Calu3 (cell line): Measurements from ENCODE around the gene TSPAN4. TPM values are rescaled to one million over a fixed set of nuclear protein-coding genes. Genes with fewer than 3 reads are reported as not detected.

Source experiments
- BruUV-seq: library from RNA; stranded (reverse); fragments of 400-500 nt; replicated peaks from 2 replicates; lab custom pipeline; 2021; lab: Mats Ljungman, UMichigan
- CTCF ChIA-PET: fragments of 300-600 bp; sonication (Branson Sonifier 250); formaldehyde crosslinking; loops from one replicate; lab custom pipeline; 2022; ENCODE audit warnings: antibody characterized with exemption; lab: Charles Lee
- DNase-seq: peaks from one replicate; pipeline ENCODE4 v3.0.0; 2022
- H3K27ac Mint-ChIP-seq: one replicate; pipeline ENCODE4 v1.8.0; 2022; ENCODE audit warnings: mixed read lengths; ENCODE audit not compliant: unreplicated experiment
- H3K27me3 Mint-ChIP-seq: one replicate; pipeline ENCODE4 v1.8.0; 2022; ENCODE audit warnings: mixed read lengths; ENCODE audit not compliant: unreplicated experiment
- H3K36me3 Mint-ChIP-seq: one replicate; pipeline ENCODE4 v1.8.0; 2022; ENCODE audit warnings: mild to moderate bottlenecking, moderate library complexity, mixed read lengths; ENCODE audit not compliant: insufficient read depth, unreplicated experiment
- H3K4me1 Mint-ChIP-seq: one replicate; pipeline ENCODE4 v1.8.0; 2022; ENCODE audit warnings: mild to moderate bottlenecking, low read depth, mixed read lengths; ENCODE audit not compliant: unreplicated experiment
- H3K4me3 Mint-ChIP-seq: one replicate; pipeline ENCODE4 v1.8.0; 2022; ENCODE audit warnings: mild to moderate bottlenecking, low read depth, moderate library complexity, mixed read lengths; ENCODE audit not compliant: unreplicated experiment
- H3K9me3 Mint-ChIP-seq: one replicate; pipeline ENCODE4 v1.8.0; 2022; ENCODE audit warnings: low read depth, mixed read lengths; ENCODE audit not compliant: unreplicated experiment
- CTCF ChIP-seq: fragments of 200-600 bp; IDR thresholded peaks from one replicate; pipeline ENCODE4 v1.8.0; 2022; ENCODE audit warnings: antibody characterized with exemption; ENCODE audit not compliant: unreplicated experiment
- intact Hi-C: fragments of 100-400 bp; cut with micrococcal nuclease; formaldehyde crosslinking; loops from one replicate; pipeline ENCODE4 v1.10.0; 2022; ENCODE audit not compliant: unreplicated experiment
- total RNA-seq: library from RNA; stranded (reverse); gene quantifications from 2 replicates; pipeline ENCODE4 v1.2.3, GENCODE V29; 2022

TSPAN4 gene
- total RNA-seq, 1 experiment from 2014 or later, result 36.3 TPM

- DNase-seq, result no peak
- Mint-ChIP-seq H3K27ac (no peak overlapping the region), H3K4me1 (no peaks in the 10 kb centered on the region), H3K36me3 (peaks cover 14% of the 10 kb centered on the region), H3K4me3 (no peak overlapping the region), H3K9me3 (no peaks in the 10 kb centered on the region), H3K27me3 (no peaks in the 10 kb centered on the region)
- CTCF ChIA-PET, result no interaction called here
- intact Hi-C loops, result no loop called here
- no TSS peak for BruUV-seq
- TF ChIP-seq CTCF, result no peak
Measured at GRCh38 chr11:887589-887988, 44.9 kb downstream of the TSPAN4 start.

- H3K27ac Mint-ChIP-seq, result no peak overlapping the region
- no peak for DNase-seq
- intact Hi-C loops, result no loop called here
- CTCF ChIA-PET, result no interaction called here
- H3K4me1 Mint-ChIP-seq, result no peaks in the 10 kb centered on the region
- no peak for TF ChIP-seq CTCF
- H3K36me3 Mint-ChIP-seq, result peaks cover 21% of the 10 kb centered on the region
- no TSS peak for BruUV-seq
- no peaks in the 10 kb centered on the region for H3K27me3 Mint-ChIP-seq
- H3K9me3 Mint-ChIP-seq, result no peaks in the 10 kb centered on the region
- no peak overlapping the region for H3K4me3 Mint-ChIP-seq
Measured at GRCh38 chr11:888310-889212, 45.9 kb downstream of the TSPAN4 start.

- no peak for DNase-seq
- H3K4me3 Mint-ChIP-seq, result no peak overlapping the region
- no peaks in the 10 kb centered on the region for H3K4me1 Mint-ChIP-seq
- intact Hi-C loops, result no loop called here
- BruUV-seq, result no TSS peak
- no peak for TF ChIP-seq CTCF
- H3K9me3 Mint-ChIP-seq, result no peaks in the 10 kb centered on the region
- H3K27me3 Mint-ChIP-seq, result no peaks in the 10 kb centered on the region
- no peak overlapping the region for H3K27ac Mint-ChIP-seq
- CTCF ChIA-PET, result no interaction called here
- H3K36me3 Mint-ChIP-seq, result peaks cover 26% of the 10 kb centered on the region
Measured at GRCh38 chr11:889257-889656, 46.6 kb downstream of the TSPAN4 start.

GRCh38 chr11:889687-890475, 47.2 kb downstream of the TSPAN4 start:
- Mint-ChIP-seq H3K27ac (no peak overlapping the region), H3K27me3 (no peaks in the 10 kb centered on the region), H3K36me3 (peaks cover 26% of the 10 kb centered on the region), H3K9me3 (no peaks in the 10 kb centered on the region), H3K4me3 (no peak overlapping the region), H3K4me1 (no peaks in the 10 kb centered on the region)
- TF ChIP-seq CTCF, result no peak
- BruUV-seq, result no TSS peak
- DNase-seq, result no peak
- intact Hi-C loops, result no loop called here
- CTCF ChIA-PET, result no interaction called here
